ENCODE results near the gene RCAN2. TPM values are rescaled to one million over a fixed set of nuclear protein-coding genes. Genes with fewer than 3 reads are reported as not detected.

The RCAN2 gene
- total and polyA plus RNA-seq, 8 donors = 2.5 to 35.8 (median 3.1) TPM

DNA sequence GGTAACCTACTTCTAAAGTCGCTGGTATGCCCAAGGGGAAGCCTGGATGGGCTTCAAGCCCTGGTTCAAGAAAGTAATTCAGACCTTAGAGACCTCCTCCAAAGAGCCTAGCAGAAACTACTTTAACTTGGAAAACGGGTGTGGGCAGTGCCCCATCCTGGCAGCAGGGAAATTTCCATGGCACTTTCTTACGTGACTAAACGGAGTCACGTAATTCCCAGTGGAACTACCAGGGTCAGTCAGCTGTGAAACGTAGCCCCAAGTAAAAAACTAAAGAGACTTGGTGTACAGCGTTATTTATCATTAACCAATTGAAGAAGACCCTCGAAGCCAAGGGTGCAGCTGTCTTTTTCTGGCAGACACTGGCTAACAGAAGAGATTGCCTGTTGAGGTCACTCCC lies 114.0 kb downstream of the RCAN2 start:
- no peak overlapping the region for H3K27ac ChIP-seq
- H3K36me3 ChIP-seq = no peaks in the 10 kb centered on the region
- intact Hi-C loops (cut with DNase I) = no loop called here
- H3K9me3 ChIP-seq = no peaks in the 10 kb centered on the region
- TF ChIP-seq, protein P1, sequence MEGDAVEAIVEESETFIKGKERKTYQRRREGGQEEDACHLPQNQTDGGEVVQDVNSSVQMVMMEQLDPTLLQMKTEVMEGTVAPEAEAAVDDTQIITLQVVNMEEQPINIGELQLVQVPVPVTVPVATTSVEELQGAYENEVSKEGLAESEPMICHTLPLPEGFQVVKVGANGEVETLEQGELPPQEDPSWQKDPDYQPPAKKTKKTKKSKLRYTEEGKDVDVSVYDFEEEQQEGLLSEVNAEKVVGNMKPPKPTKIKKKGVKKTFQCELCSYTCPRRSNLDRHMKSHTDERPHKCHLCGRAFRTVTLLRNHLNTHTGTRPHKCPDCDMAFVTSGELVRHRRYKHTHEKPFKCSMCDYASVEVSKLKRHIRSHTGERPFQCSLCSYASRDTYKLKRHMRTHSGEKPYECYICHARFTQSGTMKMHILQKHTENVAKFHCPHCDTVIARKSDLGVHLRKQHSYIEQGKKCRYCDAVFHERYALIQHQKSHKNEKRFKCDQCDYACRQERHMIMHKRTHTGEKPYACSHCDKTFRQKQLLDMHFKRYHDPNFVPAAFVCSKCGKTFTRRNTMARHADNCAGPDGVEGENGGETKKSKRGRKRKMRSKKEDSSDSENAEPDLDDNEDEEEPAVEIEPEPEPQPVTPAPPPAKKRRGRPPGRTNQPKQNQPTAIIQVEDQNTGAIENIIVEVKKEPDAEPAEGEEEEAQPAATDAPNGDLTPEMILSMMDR (IDR thresholded peaks at IDR 0.05) = no peak
- H3K27me3 ChIP-seq = no peaks in the 10 kb centered on the region
- no peak overlapping the region for H3K4me3 ChIP-seq
- H3K4me1 ChIP-seq = no peaks in the 10 kb centered on the region
- DNase-seq (no peak), ATAC-seq (no peak)

DNA sequence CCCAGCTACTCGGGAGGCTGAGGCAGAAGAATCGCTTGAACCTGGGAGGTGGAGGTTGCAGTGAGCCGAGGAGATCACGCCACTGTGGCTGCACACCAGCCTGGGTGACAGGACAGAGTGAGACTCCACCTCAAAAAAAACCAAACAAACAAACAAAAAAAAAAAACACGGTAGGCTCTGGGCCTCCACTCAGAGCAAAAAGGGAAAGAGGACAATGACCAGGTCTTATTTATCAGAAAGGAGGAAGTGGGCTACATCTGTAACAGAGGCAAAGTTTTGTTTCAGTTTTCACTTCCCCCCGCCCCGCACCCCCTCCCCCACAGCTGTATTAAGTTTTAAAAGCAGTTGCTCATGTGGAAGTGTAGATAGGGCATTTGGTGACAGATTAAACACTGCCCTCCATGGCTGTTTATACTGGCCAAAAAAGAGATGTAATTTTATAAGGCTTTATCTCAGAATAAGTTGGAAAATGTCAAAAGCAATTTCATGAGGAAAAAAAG lies 114.6 kb downstream of the RCAN2 start:
- DNase-seq (no peak), ATAC-seq (peak; percentile 45)
- Histone ChIP-seq H3K27ac (no peak overlapping the region), H3K4me1 (no peaks in the 10 kb centered on the region), H3K27me3 (no peaks in the 10 kb centered on the region), H3K9me3 (no peaks in the 10 kb centered on the region), H3K36me3 (no peaks in the 10 kb centered on the region), H3K4me3 (no peak overlapping the region)
- TF ChIP-seq, protein P1 (IDR thresholded peaks at IDR 0.05) = no peak
- intact Hi-C loops (cut with DNase I) = no loop called here

DNA sequence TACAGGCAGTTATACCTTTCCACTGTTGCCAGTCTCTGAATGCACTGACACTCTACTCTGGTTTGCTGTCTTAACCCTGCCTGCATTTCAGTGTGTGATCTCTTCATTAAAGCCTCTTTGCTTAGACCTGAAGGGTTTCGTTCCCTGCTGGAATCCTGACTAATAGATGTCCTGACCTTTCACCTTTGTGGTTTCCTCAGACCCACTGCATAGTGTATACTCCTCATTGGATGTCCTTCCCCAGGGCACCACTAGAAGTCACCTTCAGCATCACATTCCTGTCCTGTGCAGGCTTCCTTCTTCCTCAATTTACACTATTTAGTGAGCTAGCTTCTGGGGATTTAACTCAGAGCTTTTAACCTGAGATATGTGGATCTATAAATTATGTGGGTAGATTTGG lies 120.6 kb downstream of the RCAN2 start:
- Histone ChIP-seq H3K27me3 (no peaks in the 10 kb centered on the region), H3K4me1 (no peaks in the 10 kb centered on the region), H3K4me3 (no peak overlapping the region), H3K27ac (no peak overlapping the region), H3K36me3 (no peaks in the 10 kb centered on the region), H3K9me3 (no peaks in the 10 kb centered on the region)
- DNase-seq = no peak
- intact Hi-C loops (cut with DNase I) = no loop called here
- TF ChIP-seq, protein P1 (IDR thresholded peaks at IDR 0.05) = no peak
- no peak for ATAC-seq

DNA sequence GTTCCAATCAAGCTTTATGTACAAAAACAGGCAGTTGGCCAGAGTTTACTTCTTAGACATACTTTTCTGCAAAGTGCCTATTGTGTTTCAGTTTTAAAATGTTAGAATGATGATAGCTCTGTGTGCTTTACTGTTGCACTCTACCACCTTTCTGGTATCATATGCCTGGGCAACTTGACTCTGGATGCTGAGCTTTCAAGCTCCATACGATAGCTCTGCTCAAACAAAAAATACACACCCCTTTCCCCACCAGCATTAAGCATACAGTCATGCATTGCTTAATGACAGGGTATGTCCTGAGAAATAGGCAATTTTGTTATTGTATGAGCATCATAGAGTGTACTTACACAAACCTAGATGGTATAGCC lies 123.1 kb downstream of the RCAN2 start:
- no peak for DNase-seq
- intact Hi-C loops (cut with DNase I) = no loop called here
- TF ChIP-seq, protein P1 (IDR thresholded peaks at IDR 0.05) = no peak
- no peaks in the 10 kb centered on the region for H3K9me3 ChIP-seq
- no peak for ATAC-seq
- H3K4me1 ChIP-seq = no peaks in the 10 kb centered on the region
- H3K27ac ChIP-seq = no peak overlapping the region
- no peaks in the 10 kb centered on the region for H3K36me3 ChIP-seq
- H3K4me3 ChIP-seq = no peak overlapping the region
- no peaks in the 10 kb centered on the region for H3K27me3 ChIP-seq

DNA sequence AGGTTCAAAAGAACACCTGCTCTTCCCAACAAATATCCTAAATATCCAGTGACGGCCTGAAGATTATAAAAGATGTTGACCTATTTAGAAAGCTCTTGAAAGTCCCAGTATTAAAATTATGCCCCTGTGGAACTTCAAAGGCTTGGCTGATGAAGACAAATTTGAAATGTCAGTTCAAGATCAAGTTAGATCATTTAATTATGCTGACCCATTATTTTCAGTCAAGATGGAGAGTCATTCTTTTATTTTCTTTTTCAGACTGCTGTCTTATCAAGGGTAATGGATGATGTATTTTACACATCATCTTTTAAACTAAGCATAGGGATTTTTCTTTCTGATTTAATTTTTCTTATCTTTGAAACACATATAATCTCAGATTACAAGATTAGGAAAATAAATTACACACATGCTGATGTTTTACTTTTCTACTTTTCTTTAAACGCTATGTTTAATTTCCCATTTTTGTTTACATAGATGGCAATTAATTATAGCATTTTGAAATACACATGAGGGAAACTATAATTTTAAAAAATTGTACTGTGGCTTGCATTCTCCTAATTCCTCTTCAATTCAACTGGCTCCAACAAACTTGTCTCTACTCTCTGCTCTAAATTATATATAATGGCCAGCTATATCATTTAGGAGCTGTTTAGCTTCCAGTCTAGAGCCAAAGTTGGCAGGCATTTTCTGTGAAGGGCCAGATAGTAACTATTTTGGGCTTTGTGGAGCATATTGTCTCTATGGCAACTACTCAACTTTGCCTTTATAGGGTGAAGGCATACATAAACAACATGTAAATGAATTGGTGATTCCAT lies 123.7 kb downstream of the RCAN2 start:
- Histone ChIP-seq H3K27ac (no peak overlapping the region), H3K9me3 (no peaks in the 10 kb centered on the region), H3K36me3 (no peaks in the 10 kb centered on the region), H3K4me3 (no peak overlapping the region), H3K27me3 (no peaks in the 10 kb centered on the region), H3K4me1 (no peaks in the 10 kb centered on the region)
- intact Hi-C loops (cut with DNase I) = no loop called here
- ATAC-seq (no peak), DNase-seq (peak in 2 of 4 donors; percentile 71 to 77)
- TF ChIP-seq, protein P1 (IDR thresholded peaks at IDR 0.05) = no peak
